K562 (cell line): Measurements from ENCODE around the gene GJB4. TPM values are rescaled to one million over a fixed set of nuclear protein-coding genes. Genes with fewer than 3 reads are reported as not detected.
A peak's percentile ranks its signal among the peaks of the same experiment; 100 is the strongest.

ENCODE experiments used
- polyA plus RNA-seq, 8 experiments: library from polyadenylated mRNA; depleted of rRNA in 4 of 8; stranded (reverse) in 5 of 8; unstranded in 3 of 8; fragments of >200 nt; fragmentation: Nextera tagmentation in 2 of 8; fragmentation: Illumina TruSeq in 1 of 8; extraction: Ambion mirVana in 2 of 8; extraction: Trizol in 1 of 8; gene quantifications; 2 replicates each; pipeline versions ENCODE4 v1.2.1 to v1.2.3, GENCODE V29; 2011 to 2014; ENCODE audit warnings: inconsistent platforms in 1 of 8, missing spikeins in 1 of 8
- total RNA-seq, 7 experiments: library from RNA; depleted of rRNA in 6 of 7; stranded (reverse); fragments of >200 nt in 6 of 7; fragmentation: Illumina TruSeq in 2 of 7; extraction: Trizol in 2 of 7; gene quantifications; 2 replicates each; pipeline versions ENCODE4 v1.2.1 to v1.2.3, GENCODE V29; 2011 to 2021; ENCODE audit warnings: low replicate concordance in 1 of 7
- TF ChIP-seq, protein P1 (sequence below), 2 experiments: fragments of 450-650 bp in 1 of 2; sonication (generic) in 1 of 2; formaldehyde crosslinking in 1 of 2; IDR thresholded peaks; 2 replicates each; pipeline versions ENCODE4 v1.7.1 to v1.9.0; 2016 to 2022; ENCODE audit warnings: inconsistent platforms in 1 of 2, mild to moderate bottlenecking in 1 of 2, missing genetic modification reagents in 1 of 2

The GJB4 gene
- total and polyA plus RNA-seq, 9 of the 15 experiments (the other 6 are each of a cell fraction or from before 2014, with no cell fraction given) = 0.03 TPM; not detected in 8

DNA sequence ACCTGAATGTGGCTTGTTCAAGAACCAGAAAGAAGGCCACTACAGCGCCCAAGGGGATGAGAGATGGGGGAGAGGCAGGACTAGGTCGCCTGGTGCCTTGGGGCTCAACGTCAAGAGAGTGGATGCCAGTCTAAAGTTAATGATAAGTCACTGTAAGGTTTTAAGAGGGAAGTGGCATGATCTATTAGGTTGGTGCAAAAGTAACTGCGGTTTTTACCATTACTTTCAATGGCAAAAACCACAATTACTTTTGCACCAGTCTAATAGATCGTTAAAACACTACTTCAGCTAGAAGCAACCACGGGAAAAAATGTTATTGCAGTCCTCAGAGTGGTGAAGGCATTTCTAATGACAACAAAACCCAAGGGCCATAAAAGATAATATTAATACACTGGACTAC, 18.8 kb downstream of the GJB4 start (continued):
- TF ChIP-seq, protein P1, sequence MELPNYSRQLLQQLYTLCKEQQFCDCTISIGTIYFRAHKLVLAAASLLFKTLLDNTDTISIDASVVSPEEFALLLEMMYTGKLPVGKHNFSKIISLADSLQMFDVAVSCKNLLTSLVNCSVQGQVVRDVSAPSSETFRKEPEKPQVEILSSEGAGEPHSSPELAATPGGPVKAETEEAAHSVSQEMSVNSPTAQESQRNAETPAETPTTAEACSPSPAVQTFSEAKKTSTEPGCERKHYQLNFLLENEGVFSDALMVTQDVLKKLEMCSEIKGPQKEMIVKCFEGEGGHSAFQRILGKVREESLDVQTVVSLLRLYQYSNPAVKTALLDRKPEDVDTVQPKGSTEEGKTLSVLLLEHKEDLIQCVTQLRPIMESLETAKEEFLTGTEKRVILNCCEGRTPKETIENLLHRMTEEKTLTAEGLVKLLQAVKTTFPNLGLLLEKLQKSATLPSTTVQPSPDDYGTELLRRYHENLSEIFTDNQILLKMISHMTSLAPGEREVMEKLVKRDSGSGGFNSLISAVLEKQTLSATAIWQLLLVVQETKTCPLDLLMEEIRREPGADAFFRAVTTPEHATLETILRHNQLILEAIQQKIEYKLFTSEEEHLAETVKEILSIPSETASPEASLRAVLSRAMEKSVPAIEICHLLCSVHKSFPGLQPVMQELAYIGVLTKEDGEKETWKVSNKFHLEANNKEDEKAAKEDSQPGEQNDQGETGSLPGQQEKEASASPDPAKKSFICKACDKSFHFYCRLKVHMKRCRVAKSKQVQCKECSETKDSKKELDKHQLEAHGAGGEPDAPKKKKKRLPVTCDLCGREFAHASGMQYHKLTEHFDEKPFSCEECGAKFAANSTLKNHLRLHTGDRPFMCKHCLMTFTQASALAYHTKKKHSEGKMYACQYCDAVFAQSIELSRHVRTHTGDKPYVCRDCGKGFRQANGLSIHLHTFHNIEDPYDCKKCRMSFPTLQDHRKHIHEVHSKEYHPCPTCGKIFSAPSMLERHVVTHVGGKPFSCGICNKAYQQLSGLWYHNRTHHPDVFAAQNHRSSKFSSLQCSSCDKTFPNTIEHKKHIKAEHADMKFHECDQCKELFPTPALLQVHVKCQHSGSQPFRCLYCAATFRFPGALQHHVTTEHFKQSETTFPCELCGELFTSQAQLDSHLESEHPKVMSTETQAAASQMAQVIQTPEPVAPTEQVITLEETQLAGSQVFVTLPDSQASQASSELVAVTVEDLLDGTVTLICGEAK (IDR thresholded peaks at IDR 0.05) = peak; percentile 58
- TF ChIP-seq, protein P1 (CRISPR knock-in tag; IDR thresholded peaks at IDR 0.05) = no peak
